GM12878 (cell line): ENCODE results near the gene DYNC1LI1. TPM values are rescaled to one million over a fixed set of nuclear protein-coding genes. Genes with fewer than 3 reads are reported as not detected.

Experiments used
- ATAC-seq: fragments of 200-7000 bp; cut with Tn5 transposase; 3 replicates; pipeline ENCODE4 v1.9.1; 2020; ENCODE audit warnings: mild to moderate bottlenecking, moderate library complexity
- BruUV-seq: library from RNA; stranded (reverse); fragments of 400-500 nt; replicated peaks from 2 replicates; lab custom pipeline; 2021; lab: Mats Ljungman, UMichigan
- CTCF ChIA-PET: fragments of 300-600 bp; sonication (Branson Sonifier 250); formaldehyde crosslinking; extraction: SDS; loops from one replicate; lab custom pipeline; 2021; ENCODE audit warnings: inconsistent platforms; lab: Yijun Ruan, JAX
- POLR2A ChIA-PET: fragments of 350-600 bp; formaldehyde crosslinking; extraction: SDS; loops from one replicate; lab custom pipeline; 2021; ENCODE audit warnings: inconsistent platforms; lab: Charles Lee
- RAD21 ChIA-PET: fragments of 300-600 bp; sonication (Branson Sonifier 250); formaldehyde crosslinking; loops from one replicate; lab custom pipeline; 2023; ENCODE audit warnings: antibody characterized with exemption; ENCODE audit not compliant: unreplicated experiment; lab: Charles Lee
- SMC1A ChIA-PET: fragments of 300-600 bp; sonication (Branson Sonifier 250); formaldehyde crosslinking; loops from one replicate; lab custom pipeline; 2023; ENCODE audit not compliant: unreplicated experiment, uncharacterized antibody; lab: Charles Lee
- DNase-seq: peaks from one replicate; pipeline ENCODE4 v3.0.0-alpha.2; 2011; ENCODE audit warnings: low read depth, low spot score
- FAIRE-seq: peaks from 3 replicates; lab custom pipeline; 2011; peaks lifted over from hg19 to GRCh38; lab: Jason Lieb, UNC
- H2AFZ ChIP-seq: 2 replicates; pipeline ENCODE4 v1.6.0; 2011; ENCODE audit warnings: low read depth, low read length, control low read depth; ENCODE audit not compliant: control insufficient read depth
- H3K27ac ChIP-seq: 2 replicates; pipeline ENCODE4 v1.5.1; 2011; ENCODE audit warnings: control low read depth; ENCODE audit not compliant: control insufficient read depth, insufficient read depth
- H3K27me3 ChIP-seq, 2 experiments: replicated peaks in 1 of 2; 2 replicates each; pipeline versions ENCODE4 v1.6.0 to v1.6.1; 2011; ENCODE audit warnings: low read length in 1 of 2; ENCODE audit not compliant: control insufficient read depth in 2 of 2, insufficient read depth in 2 of 2
- H3K36me3 ChIP-seq, 2 experiments: 2 replicates each; pipeline ENCODE4 v1.5.1; 2011; ENCODE audit warnings: low read length in 1 of 2; ENCODE audit not compliant: control insufficient read depth in 2 of 2, insufficient read depth in 2 of 2
- H3K4me1 ChIP-seq: 2 replicates; pipeline ENCODE4 v1.6.1; 2011; ENCODE audit warnings: mild to moderate bottlenecking, low read length, moderate library complexity, mixed read lengths; ENCODE audit not compliant: control insufficient read depth, insufficient read depth
- H3K4me2 ChIP-seq: 2 replicates; pipeline ENCODE4 v1.6.0; 2011; ENCODE audit warnings: control low read depth; ENCODE audit not compliant: control insufficient read depth, insufficient read depth
- H3K4me3 ChIP-seq: fragments of 200-600 bp; sonication (generic); 2 replicates; pipeline ENCODE4 v1.5.1; 2016
- H3K79me2 ChIP-seq: 2 replicates; pipeline ENCODE4 v1.6.0; 2011; ENCODE audit warnings: low read length; ENCODE audit not compliant: control insufficient read depth, insufficient read depth
- H3K9ac ChIP-seq: 2 replicates; pipeline ENCODE4 v1.8.0; 2011; ENCODE audit warnings: low read length, control low read depth, mixed read lengths; ENCODE audit not compliant: control insufficient read depth, insufficient read depth
- H3K9me3 ChIP-seq: replicated peaks from 3 replicates; pipeline ENCODE4 v1.5.1; 2011; ENCODE audit warnings: mild to moderate bottlenecking, low read length; ENCODE audit not compliant: control insufficient read depth, insufficient read depth
- H4K20me1 ChIP-seq: 2 replicates; pipeline ENCODE4 v1.6.0; 2011; ENCODE audit not compliant: control insufficient read depth, insufficient read depth
- KAT2A ChIP-seq: conservative IDR thresholded peaks from 2 replicates; pipeline ENCODE4 v1.6.1; 2011; ENCODE audit warnings: low read depth, low read length; ENCODE audit not compliant: control insufficient read depth
- PKNOX1 ChIP-seq: fragments of 450-650 bp; IDR thresholded peaks from 2 replicates; pipeline ENCODE4 v1.6.1; 2016; ENCODE audit warnings: mild to moderate bottlenecking
- RAD21 ChIP-seq: IDR thresholded peaks from 2 replicates; pipeline ENCODE4 v1.6.1; 2011; ENCODE audit warnings: mild to moderate bottlenecking, low read depth, low read length, moderate library complexity; ENCODE audit not compliant: insufficient read depth
- SPI1 ChIP-seq: IDR thresholded peaks from 2 replicates; pipeline ENCODE4 v1.6.1; 2011; ENCODE audit warnings: low read depth, mild to moderate bottlenecking, low read length, moderate library complexity, borderline replicate concordance; ENCODE audit not compliant: insufficient read depth
- YBX1 ChIP-seq: fragments of 450-650 bp; IDR thresholded peaks from 2 replicates; pipeline ENCODE4 v1.6.1; 2016; ENCODE audit warnings: antibody characterized with exemption
- YY1 ChIP-seq: IDR thresholded peaks from 2 replicates; pipeline ENCODE4 v1.6.1; 2011; ENCODE audit warnings: low read depth, mild to moderate bottlenecking, low read length
- WGBS: methylation state at CpG from one replicate; pipeline ENCODE4 v1.1.6; 2016; ENCODE audit warnings: low lambda C conversion rate; ENCODE audit not compliant: insufficient replicate concordance, insufficient coverage; ENCODE audit errors: missing lambda C conversion rate; 5-methylcytosine and 5-hydroxymethylcytosine counted together
- in situ Hi-C: fragments of 300-500 bp; cut with MboI; formaldehyde crosslinking; loops from 9 replicates; pipeline ENCODE4 v1.14.3; 2018; ENCODE audit warnings: mixed read lengths
- intact Hi-C: fragments of 100-400 bp; cut with micrococcal nuclease; formaldehyde crosslinking; loops from one replicate; pipeline ENCODE4 v1.14.2; 2022; ENCODE audit not compliant: unreplicated experiment
- polyA plus RNA-seq, 11 experiments: library from polyadenylated mRNA; depleted of rRNA in 4 of 11; unstranded in 6 of 11; stranded (reverse) in 5 of 11; fragments of >200 nt; fragmentation: Nextera tagmentation in 4 of 11; fragmentation: Illumina TruSeq in 1 of 11; extraction: Ambion mirVana in 4 of 11; extraction: Trizol in 1 of 11; gene quantifications; 1 replicate in 1 of 11; 2 replicates in 10 of 11; pipeline versions ENCODE4 v1.2.1 to v1.2.3, GENCODE V29; 2011 to 2016; ENCODE audit warnings: inconsistent platforms in 2 of 11, missing spikeins in 2 of 11, low read depth in 1 of 11
- total RNA-seq, 4 experiments: library from RNA; depleted of rRNA in 3 of 4; stranded (reverse); fragments of >200 nt in 3 of 4; fragmentation: Illumina TruSeq in 1 of 4; extraction: Trizol in 1 of 4; gene quantifications; 2 replicates each; pipeline versions ENCODE4 v1.2.1 to v1.2.3, GENCODE V29; 2013 to 2021
- TF ChIP-seq, protein P1 (sequence below): IDR thresholded peaks from 2 replicates; pipeline ENCODE4 v1.6.1; 2012; ENCODE audit warnings: low read depth, low read length, improper control_type of control experiment
- TF ChIP-seq, protein P2 (sequence below): fragments of 450-650 bp; formaldehyde crosslinking; IDR thresholded peaks from 2 replicates; pipeline ENCODE4 v1.5.0; 2022; ENCODE audit warnings: mild to moderate bottlenecking, missing genetic modification characterization

Gene DYNC1LI1
- total and polyA plus RNA-seq, 10 of the 15 experiments (the other 5 are each of a cell fraction or from before 2014, with no cell fraction given), result 11.5 to 51.7 (median 32.0) TPM

- peak; percentile 76; the same call in 1 of the 2 replicates for TF ChIP-seq PKNOX1
- TF ChIP-seq YY1, result no peak
- TF ChIP-seq KAT2A, result no peak
- TF ChIP-seq, protein P1, sequence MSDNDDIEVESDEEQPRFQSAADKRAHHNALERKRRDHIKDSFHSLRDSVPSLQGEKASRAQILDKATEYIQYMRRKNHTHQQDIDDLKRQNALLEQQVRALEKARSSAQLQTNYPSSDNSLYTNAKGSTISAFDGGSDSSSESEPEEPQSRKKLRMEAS, result no peak
- TF ChIP-seq RAD21, result no peak
- Histone ChIP-seq H3K4me2 (peak overlapping the region; percentile 17; the same call in 1 of the 2 replicates), H3K9me3 (no peaks in the 10 kb centered on the region), H3K9ac (no peak overlapping the region), H3K27ac (no peak overlapping the region), H2AFZ (no peak overlapping the region), H3K4me1 (peaks cover 37% of the 10 kb centered on the region), H3K79me2 (peaks cover 10% of the 10 kb centered on the region), H3K36me3 (no peaks in the 10 kb centered on the region; a peak in 1 of 4 replicates), H4K20me1 (no peaks in the 10 kb centered on the region; the same call in 1 of the 2 replicates), H3K27me3 (no peaks in the 10 kb centered on the region), H3K4me3 (no peak overlapping the region; the same call in 1 of the 2 replicates)
- intact Hi-C loops, result no loop called here
- CTCF ChIA-PET, result no interaction called here
- POLR2A ChIA-PET, result no interaction called here
- FAIRE-seq, result no peak
- no peak for ATAC-seq
- in situ Hi-C loops, result no loop called here
- SMC1A ChIA-PET, result interaction anchor here (0.9 kb wide), 1 partner anchor 94 kb away, joined by 3 read pairs; no protein-coding TSS in a partner anchor
- no TSS peak for BruUV-seq
- no peak for DNase-seq
- RAD21 ChIA-PET, result no interaction called here
These were observed 16.7 kb downstream of the DYNC1LI1 start for GRCh38 chr3:32553973-32554372.

DNA sequence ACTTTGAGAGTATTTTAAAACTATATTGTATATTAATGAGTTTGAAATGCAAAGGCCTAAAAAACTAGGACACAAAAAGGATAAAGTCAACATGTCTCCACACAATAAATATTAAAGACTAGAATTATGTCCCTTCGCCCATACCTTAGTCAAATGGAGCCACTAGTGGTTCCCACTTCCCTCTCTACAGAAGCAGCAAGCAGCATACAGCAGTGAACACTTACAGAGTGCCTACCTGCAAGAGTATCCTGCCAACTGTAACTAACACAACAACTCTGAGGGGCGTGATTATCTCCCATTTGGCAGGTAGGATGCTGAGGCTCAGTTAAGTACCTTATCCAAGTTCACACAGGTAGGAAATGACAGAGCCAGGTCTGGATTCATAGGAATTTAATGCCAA is 17.2 kb downstream of the DYNC1LI1 start:
- H3K4me2 ChIP-seq, result peak overlapping the region; percentile 17
- no peak overlapping the region for H3K4me3 ChIP-seq
- SMC1A ChIA-PET, result interaction anchor here (0.9 to 1.7 kb wide), 2 partner anchors 16 to 94 kb away, joined by 3 to 5 read pairs; no protein-coding TSS in a partner anchor
- intact Hi-C loops (no loop called here), in situ Hi-C loops (no loop called here)
- H3K36me3 ChIP-seq, result no peaks in the 10 kb centered on the region; a peak in 1 of 4 replicates
- peaks cover 37% of the 10 kb centered on the region for H3K4me1 ChIP-seq
- no peaks in the 10 kb centered on the region; the same call in 1 of the 2 replicates for H4K20me1 ChIP-seq
- RAD21 ChIA-PET, result interaction anchor here (0.9 kb wide), 1 partner anchor 16 kb away, joined by 3 read pairs; no protein-coding TSS in a partner anchor
- CTCF ChIA-PET, result no interaction called here
- H3K27me3 ChIP-seq, result no peaks in the 10 kb centered on the region
- POLR2A ChIA-PET, result interaction anchor here (0.8 kb wide), 1 partner anchor 15 kb away, joined by 4 read pairs; no protein-coding TSS in a partner anchor
- H3K9ac ChIP-seq, result no peak overlapping the region
- peak; percentile 78; the same call in 1 of the 2 replicates for TF ChIP-seq SPI1
- no peak for TF ChIP-seq YBX1
- TF ChIP-seq, protein P2, sequence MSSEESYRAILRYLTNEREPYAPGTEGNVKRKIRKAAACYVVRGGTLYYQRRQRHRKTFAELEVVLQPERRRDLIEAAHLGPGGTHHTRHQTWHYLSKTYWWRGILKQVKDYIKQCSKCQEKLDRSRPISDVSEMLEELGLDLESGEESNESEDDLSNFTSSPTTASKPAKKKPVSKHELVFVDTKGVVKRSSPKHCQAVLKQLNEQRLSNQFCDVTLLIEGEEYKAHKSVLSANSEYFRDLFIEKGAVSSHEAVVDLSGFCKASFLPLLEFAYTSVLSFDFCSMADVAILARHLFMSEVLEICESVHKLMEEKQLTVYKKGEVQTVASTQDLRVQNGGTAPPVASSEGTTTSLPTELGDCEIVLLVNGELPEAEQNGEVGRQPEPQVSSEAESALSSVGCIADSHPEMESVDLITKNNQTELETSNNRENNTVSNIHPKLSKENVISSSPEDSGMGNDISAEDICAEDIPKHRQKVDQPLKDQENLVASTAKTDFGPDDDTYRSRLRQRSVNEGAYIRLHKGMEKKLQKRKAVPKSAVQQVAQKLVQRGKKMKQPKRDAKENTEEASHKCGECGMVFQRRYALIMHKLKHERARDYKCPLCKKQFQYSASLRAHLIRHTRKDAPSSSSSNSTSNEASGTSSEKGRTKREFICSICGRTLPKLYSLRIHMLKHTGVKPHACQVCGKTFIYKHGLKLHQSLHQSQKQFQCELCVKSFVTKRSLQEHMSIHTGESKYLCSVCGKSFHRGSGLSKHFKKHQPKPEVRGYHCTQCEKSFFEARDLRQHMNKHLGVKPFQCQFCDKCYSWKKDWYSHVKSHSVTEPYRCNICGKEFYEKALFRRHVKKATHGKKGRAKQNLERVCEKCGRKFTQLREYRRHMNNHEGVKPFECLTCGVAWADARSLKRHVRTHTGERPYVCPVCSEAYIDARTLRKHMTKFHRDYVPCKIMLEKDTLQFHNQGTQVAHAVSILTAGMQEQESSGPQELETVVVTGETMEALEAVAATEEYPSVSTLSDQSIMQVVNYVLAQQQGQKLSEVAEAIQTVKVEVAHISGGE, result no peak
- no TSS peak for BruUV-seq
- ATAC-seq (peak; percentile 74), FAIRE-seq (no peak), DNase-seq (no peak)
- peaks cover 10% of the 10 kb centered on the region for H3K79me2 ChIP-seq
- H3K9me3 ChIP-seq, result no peaks in the 10 kb centered on the region
- H2AFZ ChIP-seq, result no peak overlapping the region
- WGBS, result 87% methylated on average over 2 of the region's 2 CpGs
- H3K27ac ChIP-seq, result no peak overlapping the region
